Measurements from ENCODE around the gene KLRB1.

KLRB1 gene

GRCh38 chr12:9636851-9637206, 29.1 kb upstream of the KLRB1 start:
- no peak overlapping the region for H3K9ac ChIP-seq (ENCODE audit: low read depth, low read length, poor library complexity)
- no peak overlapping the region for H2BK120ac ChIP-seq (ENCODE audit: low read depth, low read length)
- no peak overlapping the region for H2AK5ac ChIP-seq (ENCODE audit: low read depth, low read length)
- H2AFZ ChIP-seq (ENCODE audit: low read length), result no peak overlapping the region
- H3K27me3 ChIP-seq (ENCODE audit: control insufficient read depth in 3 of 3, insufficient read depth in 3 of 3, low read depth in 1 of 3, low read length in 3 of 3), result no peaks in the 10 kb centered on the region
- no peak overlapping the region for H3K23ac ChIP-seq (ENCODE audit: low read depth, low read length, poor library complexity)
- H3K4me1 ChIP-seq (ENCODE audit: control insufficient read depth in 2 of 2, insufficient read depth in 1 of 2, low read depth in 1 of 2, low read length in 2 of 2), result no peaks in the 10 kb centered on the region
- H3K27ac ChIP-seq (replicated peaks; ENCODE audit: low read length), result no peak overlapping the region
- H3K14ac ChIP-seq (ENCODE audit: low read length), result no peak overlapping the region
- no peak overlapping the region for H4K91ac ChIP-seq (ENCODE audit: low read depth, low read length, poor library complexity)
- H2BK15ac ChIP-seq (ENCODE audit: low read length), result no peak overlapping the region
- H3K4ac ChIP-seq (ENCODE audit: low read length), result no peak overlapping the region
- DNase-seq (ENCODE audit: low spot score), result no peak
- H2BK5ac ChIP-seq (ENCODE audit: low read length), result no peak overlapping the region
- no peaks in the 10 kb centered on the region for H3K79me1 ChIP-seq (ENCODE audit: low read depth, low read length)
- H3K4me3 ChIP-seq (ENCODE audit: low read length in 2 of 2), result no peak overlapping the region
- H3K4me2 ChIP-seq (ENCODE audit: insufficient read depth, low read length, poor library complexity, severe bottlenecking), result no peak overlapping the region
- H4K8ac ChIP-seq (ENCODE audit: low read depth, low read length), result no peak overlapping the region
- H3K9me3 ChIP-seq (replicated peaks in 1 of 2; ENCODE audit: control insufficient read depth in 2 of 2, insufficient read depth in 1 of 2, low read depth in 1 of 2, low read length in 2 of 2), result peaks cover 3 to 13% of the 10 kb centered on the region in 2 donors
- WGBS, 2 donors (ENCODE audit: extremely low coverage in 2 of 2, insufficient read length in 2 of 2, insufficient replicate concordance in 1 of 2), result no CpG with 5 or more reads among the region's 5 CpGs
- no peak overlapping the region for H3K18ac ChIP-seq (ENCODE audit: low read length)
- H2BK12ac ChIP-seq (ENCODE audit: low read length), result no peak overlapping the region
- no peaks in the 10 kb centered on the region for H3K36me3 ChIP-seq (replicated peaks in 1 of 2; ENCODE audit: control insufficient read depth in 2 of 2, insufficient read depth in 2 of 2, low read length in 2 of 2)

GRCh38 chr12:9636150-9636850, 28.6 kb upstream of the KLRB1 start:
- WGBS, 2 donors (ENCODE audit: extremely low coverage in 2 of 2, insufficient read length in 2 of 2, insufficient replicate concordance in 1 of 2), result no CpG with 5 or more reads among the region's 4 CpGs
- Histone ChIP-seq H3K23ac (ENCODE audit: low read depth, low read length, poor library complexity) (no peak overlapping the region), H2BK120ac (ENCODE audit: low read depth, low read length) (no peak overlapping the region), H3K79me1 (ENCODE audit: low read depth, low read length) (no peaks in the 10 kb centered on the region), H3K4me2 (ENCODE audit: insufficient read depth, low read length, poor library complexity, severe bottlenecking) (no peak overlapping the region), H4K91ac (ENCODE audit: low read depth, low read length, poor library complexity) (no peak overlapping the region), H3K4me3 (ENCODE audit: low read length in 2 of 2) (no peak overlapping the region), H2AFZ (ENCODE audit: low read length) (no peak overlapping the region), H3K27ac (replicated peaks; ENCODE audit: low read length) (no peak overlapping the region), H3K27me3 (ENCODE audit: control insufficient read depth in 3 of 3, insufficient read depth in 3 of 3, low read depth in 1 of 3, low read length in 3 of 3) (no peaks in the 10 kb centered on the region), H3K4me1 (ENCODE audit: control insufficient read depth in 2 of 2, insufficient read depth in 1 of 2, low read depth in 1 of 2, low read length in 2 of 2) (no peaks in the 10 kb centered on the region), H3K14ac (ENCODE audit: low read length) (no peak overlapping the region), H3K36me3 (replicated peaks in 1 of 2; ENCODE audit: control insufficient read depth in 2 of 2, insufficient read depth in 2 of 2, low read length in 2 of 2) (no peaks in the 10 kb centered on the region), H2AK5ac (ENCODE audit: low read depth, low read length) (no peak overlapping the region), H2BK12ac (ENCODE audit: low read length) (no peak overlapping the region), H2BK5ac (ENCODE audit: low read length) (no peak overlapping the region), H3K4ac (ENCODE audit: low read length) (no peak overlapping the region), H3K9me3 (replicated peaks in 1 of 2; ENCODE audit: control insufficient read depth in 2 of 2, insufficient read depth in 1 of 2, low read depth in 1 of 2, low read length in 2 of 2) (peaks cover 3 to 13% of the 10 kb centered on the region in 2 donors), H3K9ac (ENCODE audit: low read depth, low read length, poor library complexity) (no peak overlapping the region), H3K18ac (ENCODE audit: low read length) (no peak overlapping the region), H4K8ac (ENCODE audit: low read depth, low read length) (no peak overlapping the region), H2BK15ac (ENCODE audit: low read length) (no peak overlapping the region)
- no peak for DNase-seq (ENCODE audit: low spot score)

GRCh38 chr12:9634969-9635754, 27.4 kb upstream of the KLRB1 start:
- Histone ChIP-seq H3K23ac (ENCODE audit: low read depth, low read length, poor library complexity) (no peak overlapping the region), H4K91ac (ENCODE audit: low read depth, low read length, poor library complexity) (no peak overlapping the region), H3K4me2 (ENCODE audit: insufficient read depth, low read length, poor library complexity, severe bottlenecking) (no peak overlapping the region), H3K36me3 (replicated peaks in 1 of 2; ENCODE audit: control insufficient read depth in 2 of 2, insufficient read depth in 2 of 2, low read length in 2 of 2) (no peaks in the 10 kb centered on the region), H2BK15ac (ENCODE audit: low read length) (no peak overlapping the region), H3K9me3 (replicated peaks in 1 of 2; ENCODE audit: control insufficient read depth in 2 of 2, insufficient read depth in 1 of 2, low read depth in 1 of 2, low read length in 2 of 2) (peaks cover 3 to 13% of the 10 kb centered on the region in 2 donors), H2AFZ (ENCODE audit: low read length) (no peak overlapping the region), H3K9ac (ENCODE audit: low read depth, low read length, poor library complexity) (no peak overlapping the region), H3K4ac (ENCODE audit: low read length) (no peak overlapping the region), H4K8ac (ENCODE audit: low read depth, low read length) (no peak overlapping the region), H3K4me1 (ENCODE audit: control insufficient read depth in 2 of 2, insufficient read depth in 1 of 2, low read depth in 1 of 2, low read length in 2 of 2) (no peaks in the 10 kb centered on the region), H3K27ac (replicated peaks; ENCODE audit: low read length) (no peak overlapping the region), H3K14ac (ENCODE audit: low read length) (no peak overlapping the region), H2BK120ac (ENCODE audit: low read depth, low read length) (no peak overlapping the region), H2BK5ac (ENCODE audit: low read length) (no peak overlapping the region), H3K18ac (ENCODE audit: low read length) (no peak overlapping the region), H3K27me3 (ENCODE audit: control insufficient read depth in 3 of 3, insufficient read depth in 3 of 3, low read depth in 1 of 3, low read length in 3 of 3) (no peaks in the 10 kb centered on the region), H3K79me1 (ENCODE audit: low read depth, low read length) (no peaks in the 10 kb centered on the region), H3K4me3 (ENCODE audit: low read length in 2 of 2) (no peak overlapping the region), H2AK5ac (ENCODE audit: low read depth, low read length) (no peak overlapping the region), H2BK12ac (ENCODE audit: low read length) (no peak overlapping the region)
- no peak for DNase-seq (ENCODE audit: low spot score)
- WGBS, 2 donors (ENCODE audit: extremely low coverage in 2 of 2, insufficient read length in 2 of 2, insufficient replicate concordance in 1 of 2), result no CpG with 5 or more reads among the region's 2 CpGs

GRCh38 chr12:9634177-9634803, 26.6 kb upstream of the KLRB1 start:
- H3K4me2 ChIP-seq (ENCODE audit: insufficient read depth, low read length, poor library complexity, severe bottlenecking), result no peak overlapping the region
- no peak overlapping the region for H3K18ac ChIP-seq (ENCODE audit: low read length)
- H3K27me3 ChIP-seq (ENCODE audit: control insufficient read depth in 3 of 3, insufficient read depth in 3 of 3, low read depth in 1 of 3, low read length in 3 of 3), result no peaks in the 10 kb centered on the region
- H3K4me3 ChIP-seq (ENCODE audit: low read length in 2 of 2), result no peak overlapping the region
- H3K23ac ChIP-seq (ENCODE audit: low read depth, low read length, poor library complexity), result no peak overlapping the region
- H3K4me1 ChIP-seq (ENCODE audit: control insufficient read depth in 2 of 2, insufficient read depth in 1 of 2, low read depth in 1 of 2, low read length in 2 of 2), result no peaks in the 10 kb centered on the region
- no peak overlapping the region for H4K8ac ChIP-seq (ENCODE audit: low read depth, low read length)
- H2BK5ac ChIP-seq (ENCODE audit: low read length), result no peak overlapping the region
- peak; percentile 17 for DNase-seq (ENCODE audit: low spot score)
- no peak overlapping the region for H2BK15ac ChIP-seq (ENCODE audit: low read length)
- H4K91ac ChIP-seq (ENCODE audit: low read depth, low read length, poor library complexity), result no peak overlapping the region
- H2BK120ac ChIP-seq (ENCODE audit: low read depth, low read length), result no peak overlapping the region
- no peak overlapping the region for H3K14ac ChIP-seq (ENCODE audit: low read length)
- no peaks in the 10 kb centered on the region for H3K79me1 ChIP-seq (ENCODE audit: low read depth, low read length)
- H3K36me3 ChIP-seq (replicated peaks in 1 of 2; ENCODE audit: control insufficient read depth in 2 of 2, insufficient read depth in 2 of 2, low read length in 2 of 2), result no peaks in the 10 kb centered on the region
- H3K4ac ChIP-seq (ENCODE audit: low read length), result no peak overlapping the region
- H2BK12ac ChIP-seq (ENCODE audit: low read length), result no peak overlapping the region
- no peak overlapping the region for H3K9ac ChIP-seq (ENCODE audit: low read depth, low read length, poor library complexity)
- H3K9me3 ChIP-seq (replicated peaks in 1 of 2; ENCODE audit: control insufficient read depth in 2 of 2, insufficient read depth in 1 of 2, low read depth in 1 of 2, low read length in 2 of 2), result peaks cover 3 to 13% of the 10 kb centered on the region in 2 donors
- H2AFZ ChIP-seq (ENCODE audit: low read length), result no peak overlapping the region
- no CpG with 5 or more reads among the region's 2 CpGs for WGBS, 2 donors (ENCODE audit: extremely low coverage in 2 of 2, insufficient read length in 2 of 2, insufficient replicate concordance in 1 of 2)
- no peak overlapping the region for H2AK5ac ChIP-seq (ENCODE audit: low read depth, low read length)
- H3K27ac ChIP-seq (replicated peaks; ENCODE audit: low read length), result no peak overlapping the region

Measured in neuronal stem cell (in vitro differentiated cells).